HCT116 (cell line): Measurements from ENCODE around the gene C3orf22. TPM values are rescaled to one million over a fixed set of nuclear protein-coding genes. Genes with fewer than 3 reads are reported as not detected.

Experiments used
- ATAC-seq: fragments of 200-7000 bp; cut with Tn5 transposase; 2 replicates; pipeline ENCODE4 v1.9.1; 2020; ENCODE audit warnings: mild to moderate bottlenecking, moderate library complexity
- BruUV-seq: library from RNA; stranded (reverse); fragments of 400-500 nt; replicated peaks from 2 replicates; lab custom pipeline; 2021; lab: Mats Ljungman, UMichigan
- CTCF ChIA-PET: fragments of 300-600 bp; sonication (Branson Sonifier 250); formaldehyde crosslinking; loops from one replicate; lab custom pipeline; 2021; ENCODE audit warnings: antibody characterized with exemption; lab: Charles Lee
- POLR2A ChIA-PET: fragments of 300-600, 350-600 bp; sonication (Branson Sonifier 250); formaldehyde crosslinking; loops from one replicate; lab custom pipeline; 2021; ENCODE audit warnings: antibody characterized with exemption; lab: Charles Lee
- RAD21 ChIA-PET, 2 experiments: fragments of 300-600 bp; sonication (Branson Sonifier 250); formaldehyde crosslinking; loops; one replicate each; lab custom pipeline; 2023; ENCODE audit warnings: low total read pairs in 2 of 2; ENCODE audit not compliant: uncharacterized antibody in 2 of 2, unreplicated experiment in 2 of 2, low non-redundant PET in 1 of 2; lab: Charles Lee
- DNase-seq: peaks from one replicate; pipeline ENCODE4 v3.0.0-alpha.2; 2010; ENCODE audit warnings: low read depth, low spot score
- H2AFZ ChIP-seq: fragments of 200-600 bp; shearing (Covaris generic), sonication (generic); 2 replicates; pipeline ENCODE4 v1.6.1; 2017; ENCODE audit warnings: low read depth, mixed run types, mixed read lengths, antibody characterized with exemption, low read length; ENCODE audit not compliant: poor library complexity, severe bottlenecking
- H3K27ac ChIP-seq: 2 replicates; pipeline ENCODE4 v1.5.1; 2012; ENCODE audit warnings: low read depth, low read length
- H3K27me3 ChIP-seq: fragments of 200-600 bp; sonication (generic); 2 replicates; pipeline ENCODE4 v1.6.1; 2016; ENCODE audit warnings: mixed run types, low read length, mixed read lengths; ENCODE audit not compliant: insufficient read depth
- H3K36me3 ChIP-seq, 2 experiments: fragments of 200-500 bp in 1 of 2; fragments of 200-600 bp in 1 of 2; sonication (Bioruptor generic) in 1 of 2; sonication (generic) in 1 of 2; 2 replicates each; pipeline versions ENCODE4 v1.5.1 to v1.6.1; 2014 to 2016; ENCODE audit warnings: low read length in 2 of 2, inconsistent platforms in 1 of 2, mixed read lengths in 1 of 2, mixed run types in 1 of 2; ENCODE audit not compliant: insufficient read depth in 2 of 2, control insufficient read depth in 1 of 2
- H3K4me1 ChIP-seq, 2 experiments: fragments of 200-600 bp in 1 of 2; sonication (generic) in 1 of 2; 2 replicates each; pipeline versions ENCODE4 v1.5.1 to v1.6.1; 2012 to 2017; ENCODE audit warnings: low read length in 2 of 2, inconsistent platforms in 1 of 2, mild to moderate bottlenecking in 1 of 2, mixed read lengths in 1 of 2, mixed run types in 1 of 2, moderate library complexity in 1 of 2; ENCODE audit not compliant: insufficient read depth in 2 of 2, control insufficient read depth in 1 of 2
- H3K4me2 ChIP-seq: fragments of 200-600 bp; sonication (generic); 2 replicates; pipeline ENCODE4 v1.6.1; 2017; ENCODE audit warnings: mixed run types, low read length, mixed read lengths
- H3K4me3 ChIP-seq, 2 experiments: fragments of 200-600 bp in 1 of 2; sonication (generic) in 1 of 2; replicated peaks in 1 of 2; 2 replicates each; pipeline ENCODE4 v1.5.1; 2011 to 2016; ENCODE audit warnings: low read length in 2 of 2, control low read depth in 1 of 2, low read depth in 1 of 2, mild to moderate bottlenecking in 1 of 2, mixed read lengths in 1 of 2, mixed run types in 1 of 2
- H3K79me2 ChIP-seq: fragments of 200-600 bp; sonication (generic); 2 replicates; pipeline ENCODE4 v1.6.1; 2017; ENCODE audit warnings: mild to moderate bottlenecking, mixed run types, low read length, moderate library complexity, mixed read lengths; ENCODE audit not compliant: insufficient read depth
- H3K9ac ChIP-seq: fragments of 200-600 bp; sonication (generic); 2 replicates; pipeline ENCODE4 v1.6.1; 2016; ENCODE audit warnings: low read length, mixed read lengths
- H3K9me2 ChIP-seq: fragments of 200-600 bp; sonication (generic), shearing (Covaris generic); 2 replicates; pipeline ENCODE4 v1.6.1; 2017; ENCODE audit warnings: mixed run types, mild to moderate bottlenecking, moderate library complexity; ENCODE audit not compliant: insufficient read depth
- H3K9me3 ChIP-seq, 2 experiments: fragments of 200-500 bp in 1 of 2; fragments of 200-600 bp in 1 of 2; sonication (Bioruptor generic) in 1 of 2; sonication (generic) in 1 of 2; 2 replicates each; pipeline ENCODE4 v1.6.1; 2014 to 2017; ENCODE audit warnings: low read length in 2 of 2, mixed read lengths in 2 of 2, inconsistent platforms in 1 of 2, low read depth in 1 of 2, mild to moderate bottlenecking in 1 of 2, mixed run types in 1 of 2, moderate library complexity in 1 of 2; ENCODE audit not compliant: control insufficient read depth in 1 of 2, insufficient read depth in 1 of 2
- H4K20me1 ChIP-seq: fragments of 200-600 bp; sonication (generic), shearing (Covaris generic); 2 replicates; pipeline ENCODE4 v1.6.1; 2017; ENCODE audit warnings: mixed run types, mild to moderate bottlenecking, moderate library complexity; ENCODE audit not compliant: insufficient read depth
- EZH2phosphoT487 ChIP-seq: fragments of 200-600 bp; IDR thresholded peaks from 2 replicates; pipeline ENCODE4 v1.6.1; 2018; ENCODE audit warnings: antibody characterized with exemption, borderline replicate concordance
- RAD21 ChIP-seq: IDR thresholded peaks from 2 replicates; pipeline ENCODE4 v1.6.1; 2012; ENCODE audit warnings: low read depth, mild to moderate bottlenecking
- TCF7L2 ChIP-seq: IDR thresholded peaks from 2 replicates; pipeline ENCODE4 v1.7.0; 2011; ENCODE audit warnings: borderline replicate concordance, inconsistent platforms; ENCODE audit not compliant: insufficient read depth, insufficient read length; ENCODE audit errors: extremely low read depth
- intact Hi-C: fragments of 100-400 bp; cut with micrococcal nuclease; formaldehyde crosslinking; loops from 2 replicates; pipeline ENCODE4 v1.10.0; 2022
- total RNA-seq: library from RNA; stranded (reverse); gene quantifications from one replicate; pipeline ENCODE4 v1.2.1, GENCODE V29; 2021; ENCODE audit not compliant: unreplicated experiment
- TF ChIP-seq, protein P1 (sequence below), 3 experiments: fragments of 200-600 bp in 1 of 3; sonication (generic) in 1 of 3; IDR thresholded peaks in 2 of 3; conservative IDR thresholded peaks in 1 of 3; 2 replicates each; pipeline ENCODE4 v1.5.1; 2012 to 2017; ENCODE audit warnings: low read depth in 2 of 3, low read length in 2 of 3, antibody characterized with exemption in 1 of 3, borderline replicate concordance in 1 of 3, control low read depth in 1 of 3, mild to moderate bottlenecking in 1 of 3, mixed read lengths in 1 of 3, mixed run types in 1 of 3, moderate library complexity in 1 of 3; ENCODE audit not compliant: insufficient read depth in 1 of 3

C3orf22 gene
- total RNA-seq, 1 experiment from 2014 or later, result not detected

DNA sequence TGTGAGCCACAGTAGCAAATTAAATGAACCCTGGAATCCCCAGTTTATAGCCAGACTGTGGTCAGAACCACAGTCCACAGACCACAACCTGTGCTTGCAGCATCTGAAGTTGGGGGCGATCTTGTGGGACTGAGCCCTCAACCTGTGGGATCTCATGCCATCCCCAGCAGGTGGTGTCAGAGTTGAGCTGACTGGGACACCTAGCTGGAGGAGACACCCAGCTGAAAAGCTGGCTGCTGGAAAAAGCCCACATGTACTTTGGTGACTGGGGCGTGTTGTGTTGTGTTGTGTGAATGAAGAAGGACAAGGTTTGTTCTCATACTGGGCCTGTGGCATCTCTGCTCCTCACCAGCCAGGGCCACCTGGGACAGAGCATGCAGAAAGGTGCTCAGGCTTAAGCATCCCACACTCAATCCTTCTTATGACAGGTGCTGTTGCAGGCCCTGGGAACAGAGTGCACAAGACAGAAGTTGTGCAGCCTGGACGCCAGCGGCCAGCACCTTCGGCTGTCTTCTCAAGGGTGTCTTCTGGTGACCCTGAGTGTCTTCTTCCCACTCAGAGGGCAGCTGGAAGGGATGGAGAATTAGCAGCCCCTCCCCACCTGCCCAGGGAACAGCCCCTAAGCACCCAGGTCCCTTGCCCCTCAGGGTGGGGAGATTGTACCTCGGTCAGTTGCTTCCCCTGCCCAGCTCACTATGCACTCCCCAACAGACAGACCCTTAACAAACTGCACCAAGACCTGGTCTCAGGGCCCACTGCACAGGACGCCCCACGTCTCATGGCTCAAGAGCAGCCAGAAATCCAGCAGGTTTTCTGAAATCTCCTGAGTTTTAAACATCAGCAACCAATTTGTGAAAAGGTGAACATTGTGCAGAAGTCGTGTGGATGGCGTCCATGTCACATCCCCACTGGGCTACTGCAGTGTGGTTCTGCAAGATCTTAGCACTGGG lies 39.0 kb downstream of the C3orf22 start:
- Histone ChIP-seq H3K9me3 (no peaks in the 10 kb centered on the region), H4K20me1 (no peaks in the 10 kb centered on the region), H3K79me2 (no peaks in the 10 kb centered on the region), H3K9ac (no peak overlapping the region), H3K27me3 (no peaks in the 10 kb centered on the region), H3K4me1 (peaks cover 4 to 12% of the 10 kb centered on the region in 2 experiments; a peak in 2 of 4 replicates), H3K4me3 (no peak overlapping the region), H3K27ac (no peak overlapping the region), H3K36me3 (no peaks in the 10 kb centered on the region), H3K9me2 (no peaks in the 10 kb centered on the region), H3K4me2 (no peak overlapping the region), H2AFZ (no peak overlapping the region)
- RAD21 ChIA-PET, result no interaction called here
- TF ChIP-seq, protein P1, sequence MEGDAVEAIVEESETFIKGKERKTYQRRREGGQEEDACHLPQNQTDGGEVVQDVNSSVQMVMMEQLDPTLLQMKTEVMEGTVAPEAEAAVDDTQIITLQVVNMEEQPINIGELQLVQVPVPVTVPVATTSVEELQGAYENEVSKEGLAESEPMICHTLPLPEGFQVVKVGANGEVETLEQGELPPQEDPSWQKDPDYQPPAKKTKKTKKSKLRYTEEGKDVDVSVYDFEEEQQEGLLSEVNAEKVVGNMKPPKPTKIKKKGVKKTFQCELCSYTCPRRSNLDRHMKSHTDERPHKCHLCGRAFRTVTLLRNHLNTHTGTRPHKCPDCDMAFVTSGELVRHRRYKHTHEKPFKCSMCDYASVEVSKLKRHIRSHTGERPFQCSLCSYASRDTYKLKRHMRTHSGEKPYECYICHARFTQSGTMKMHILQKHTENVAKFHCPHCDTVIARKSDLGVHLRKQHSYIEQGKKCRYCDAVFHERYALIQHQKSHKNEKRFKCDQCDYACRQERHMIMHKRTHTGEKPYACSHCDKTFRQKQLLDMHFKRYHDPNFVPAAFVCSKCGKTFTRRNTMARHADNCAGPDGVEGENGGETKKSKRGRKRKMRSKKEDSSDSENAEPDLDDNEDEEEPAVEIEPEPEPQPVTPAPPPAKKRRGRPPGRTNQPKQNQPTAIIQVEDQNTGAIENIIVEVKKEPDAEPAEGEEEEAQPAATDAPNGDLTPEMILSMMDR (IDR thresholded peaks at IDR 0.05 in 2 of 3, conservative IDR thresholded peaks at IDR 0.05 in 1 of 3; ENCODE audit: borderline replicate concordance in 1 of 3, insufficient read depth in 1 of 3, low read depth in 2 of 3, low read length in 2 of 3), result 0 out of 6 replicates have a peak, but pooled peaks of 1 of the 3 experiments have one; percentile 4
- no peak for TF ChIP-seq RAD21
- CTCF ChIA-PET, result no interaction called here
- POLR2A ChIA-PET, result no interaction called here
- no peak for ATAC-seq
- intact Hi-C loops, result loop anchor here (5.0 to 10.0 kb wide), 2 partner anchors 145 to 387 kb away; no protein-coding TSS in a partner anchor
- BruUV-seq, result no TSS peak
- DNase-seq, result no peak

DNA sequence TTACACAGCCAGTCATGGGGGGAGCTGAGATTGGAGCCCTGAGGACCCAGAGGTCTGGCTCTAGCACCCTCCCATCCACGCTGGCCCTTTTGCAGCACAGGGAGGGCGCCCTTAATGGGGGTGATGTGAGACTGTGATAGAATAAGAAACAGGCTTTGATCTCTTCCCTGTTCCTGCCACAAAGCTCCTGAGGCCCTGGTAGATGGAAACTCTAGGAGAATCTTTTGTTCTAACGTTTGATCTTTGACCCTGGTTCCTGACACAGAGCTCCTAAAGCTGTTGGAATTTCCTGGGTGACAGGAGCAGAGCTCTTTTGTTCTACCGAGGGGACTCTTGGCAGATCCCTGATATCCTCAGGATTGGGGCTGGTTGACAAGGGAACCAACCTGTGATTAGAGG lies 40.0 kb downstream of the C3orf22 start:
- ChIA-PET RAD21 (no interaction called here), CTCF (no interaction called here), POLR2A (no interaction called here)
- intact Hi-C loops, result no loop called here
- ATAC-seq, result no peak
- Histone ChIP-seq H3K27me3 (no peaks in the 10 kb centered on the region), H3K36me3 (no peaks in the 10 kb centered on the region), H2AFZ (no peak overlapping the region), H3K9ac (no peak overlapping the region), H3K9me3 (no peaks in the 10 kb centered on the region), H3K4me2 (no peak overlapping the region), H4K20me1 (no peaks in the 10 kb centered on the region), H3K27ac (no peak overlapping the region), H3K79me2 (no peaks in the 10 kb centered on the region), H3K9me2 (no peaks in the 10 kb centered on the region), H3K4me3 (no peak overlapping the region), H3K4me1 (peaks cover 4% of the 10 kb centered on the region in 2 experiments; a peak in 2 of 4 replicates)
- BruUV-seq, result no TSS peak
- no peak for DNase-seq
- TF ChIP-seq EZH2phosphoT487 (no peak), TCF7L2 (peak; percentile 64)
